ENCODE data around the gene MRPL1. TPM values are rescaled to one million over a fixed set of nuclear protein-coding genes. Genes with fewer than 3 reads are reported as not detected.

Gene MRPL1
- total and polyA plus RNA-seq, 2 of the 13 experiments (the other 11 are each of a cell fraction or from before 2014, with no cell fraction given) = 23.3 to 61.5 TPM

DNA sequence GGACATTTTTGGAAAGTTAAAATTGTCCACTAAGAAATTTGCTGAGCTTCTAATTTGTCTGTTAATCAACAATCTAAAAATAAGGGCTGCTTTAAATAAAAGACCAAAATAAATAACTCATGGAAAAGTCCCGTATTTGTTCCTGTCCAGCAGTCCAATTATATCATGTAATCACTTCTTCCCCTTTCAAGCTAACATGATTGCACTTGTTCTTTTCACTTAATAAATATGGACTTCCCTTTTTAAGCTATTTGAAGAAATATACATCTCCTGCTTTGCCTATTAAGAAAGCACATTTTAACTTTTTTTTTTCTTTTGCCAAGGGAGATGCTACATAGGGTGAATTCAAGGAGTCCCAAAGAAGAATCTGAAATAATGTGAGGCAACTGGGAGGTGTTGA is 138.9 kb downstream of the MRPL1 start:
- H3K79me2 ChIP-seq (ENCODE audit: insufficient read depth, low read length) = no peaks in the 10 kb centered on the region
- H3K27me3 ChIP-seq (ENCODE audit: control insufficient read depth in 1 of 2, insufficient read depth in 2 of 2, low read length in 2 of 2) = no peaks in the 10 kb centered on the region
- ATAC-seq = no peak
- in situ Hi-C loops (cut with HindIII; ENCODE audit: extremely low pct_ligation_motif_present, low pct_unique_long_range_greater_than_20kb) = no loop called here
- WGBS (ENCODE audit: low lambda C conversion rate) = 81% methylated on average over 1 of the region's 1 CpG
- H3K4me3 ChIP-seq (replicated peaks in 1 of 3; ENCODE audit: insufficient read depth in 1 of 3, low read depth in 2 of 3, low read length in 3 of 3) = no peak overlapping the region
- no peak for FAIRE-seq
- intact Hi-C loops (cut with micrococcal nuclease; ENCODE audit: unreplicated experiment) = no loop called here
- no peaks in the 10 kb centered on the region for H3K9me3 ChIP-seq (ENCODE audit: low read length)
- H4K20me1 ChIP-seq (ENCODE audit: insufficient read depth, low read length) = no peaks in the 10 kb centered on the region
- ChIA-PET POLR2A (no interaction called here), CTCF (ENCODE audit: low intra/inter-chr PET ratio, low total read pairs) (no interaction called here)
- H3K9ac ChIP-seq (ENCODE audit: insufficient read depth, low read depth, low read length) = no peak overlapping the region
- H3K36me3 ChIP-seq (replicated peaks in 1 of 2; ENCODE audit: control insufficient read depth in 1 of 2, insufficient read depth in 2 of 2, low read length in 2 of 2) = no peaks in the 10 kb centered on the region
- peaks cover 35% of the 10 kb centered on the region for H3K4me1 ChIP-seq (ENCODE audit: insufficient read depth, low read length)
- TF ChIP-seq ZMYM2 (CRISPR knock-in tag; IDR thresholded peaks at IDR 0.05) = no peak
- TF ChIP-seq ZNF550 (CRISPR knock-in tag; IDR thresholded peaks at IDR 0.05; ENCODE audit: borderline replicate concordance) = no peak
- TF ChIP-seq ZBTB7B (CRISPR knock-in tag; IDR thresholded peaks at IDR 0.05) = no peak
- TF ChIP-seq, protein P1, sequence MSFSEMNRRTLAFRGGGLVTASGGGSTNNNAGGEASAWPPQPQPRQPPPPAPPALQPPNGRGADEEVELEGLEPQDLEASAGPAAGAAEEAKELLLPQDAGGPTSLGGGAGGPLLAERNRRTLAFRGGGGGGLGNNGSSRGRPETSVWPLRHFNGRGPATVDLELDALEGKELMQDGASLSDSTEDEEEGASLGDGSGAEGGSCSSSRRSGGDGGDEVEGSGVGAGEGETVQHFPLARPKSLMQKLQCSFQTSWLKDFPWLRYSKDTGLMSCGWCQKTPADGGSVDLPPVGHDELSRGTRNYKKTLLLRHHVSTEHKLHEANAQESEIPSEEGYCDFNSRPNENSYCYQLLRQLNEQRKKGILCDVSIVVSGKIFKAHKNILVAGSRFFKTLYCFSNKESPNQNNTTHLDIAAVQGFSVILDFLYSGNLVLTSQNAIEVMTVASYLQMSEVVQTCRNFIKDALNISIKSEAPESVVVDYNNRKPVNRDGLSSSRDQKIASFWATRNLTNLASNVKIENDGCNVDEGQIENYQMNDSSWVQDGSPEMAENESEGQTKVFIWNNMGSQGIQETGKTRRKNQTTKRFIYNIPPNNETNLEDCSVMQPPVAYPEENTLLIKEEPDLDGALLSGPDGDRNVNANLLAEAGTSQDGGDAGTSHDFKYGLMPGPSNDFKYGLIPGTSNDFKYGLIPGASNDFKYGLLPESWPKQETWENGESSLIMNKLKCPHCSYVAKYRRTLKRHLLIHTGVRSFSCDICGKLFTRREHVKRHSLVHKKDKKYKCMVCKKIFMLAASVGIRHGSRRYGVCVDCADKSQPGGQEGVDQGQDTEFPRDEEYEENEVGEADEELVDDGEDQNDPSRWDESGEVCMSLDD (CRISPR knock-in tag; IDR thresholded peaks at IDR 0.05; ENCODE audit: borderline replicate concordance) = no peak
- TF ChIP-seq ZNF687 (CRISPR knock-in tag; IDR thresholded peaks at IDR 0.05) = no peak
- H2AFZ ChIP-seq (ENCODE audit: low read length) = no peak overlapping the region
- DNase-seq (ENCODE audit: low spot score) = no peak
- no TSS peak for BruUV-seq (replicated peaks)
- H3K4me2 ChIP-seq (ENCODE audit: low read depth, low read length) = no peak overlapping the region
- H3K27ac ChIP-seq (ENCODE audit: extremely low read length, insufficient read depth, low read length) = no peak overlapping the region
